ENCODE measurements around the gene MAPRE2.

GRCh38 chr18:35063875-35064690 lies 22.9 kb downstream of the MAPRE2 start:
- TF ChIP-seq EZH2phosphoT487 (IDR thresholded peaks at IDR 0.05; ENCODE audit: insufficient read depth, low read depth), result no peak
- no peak for TF ChIP-seq EZH2 (IDR thresholded peaks at IDR 0.05; ENCODE audit: insufficient read depth, poor library complexity, severe bottlenecking)
